ENCODE results near the gene TNS1. TPM values are rescaled to one million over a fixed set of nuclear protein-coding genes. Genes with fewer than 3 reads are reported as not detected.

Gene TNS1
- total RNA-seq, 1 experiment from 2014 or later, result 4.5 TPM

- ChIA-PET CTCF (interaction anchor here (1.1 kb wide), 1 partner anchor 18 kb away, joined by 3 read pairs; no protein-coding TSS in a partner anchor), POLR2A (no interaction called here)
- H3K9me3 Mint-ChIP-seq, result no peaks in the 10 kb centered on the region
- peaks cover 18% of the 10 kb centered on the region for H3K4me1 Mint-ChIP-seq
- DNase-seq (ENCODE audit: low spot score) (no peak), ATAC-seq (no peak)
- no peak overlapping the region for H3K27ac Mint-ChIP-seq
- no peak for TF ChIP-seq TEAD1 (CRISPR knock-in tag; IDR thresholded peaks at IDR 0.05)
- no peak for TF ChIP-seq KAT7 (CRISPR knock-in tag; IDR thresholded peaks at IDR 0.05; ENCODE audit: borderline replicate concordance)
- no peak for TF ChIP-seq GTF2I (CRISPR knock-in tag; conservative IDR thresholded peaks at IDR 0.05)
- no peak for TF ChIP-seq ESRRA (CRISPR knock-in tag; IDR thresholded peaks at IDR 0.05; ENCODE audit: borderline replicate concordance)
- no peak for TF ChIP-seq USF2 (CRISPR knock-in tag; IDR thresholded peaks at IDR 0.05)
- no peak for TF ChIP-seq ZNF423 (CRISPR knock-in tag; IDR thresholded peaks at IDR 0.05)
- no peak for TF ChIP-seq E2F5 (CRISPR knock-in tag; IDR thresholded peaks at IDR 0.05)
- TF ChIP-seq SOX15 (CRISPR knock-in tag; IDR thresholded peaks at IDR 0.05), result no peak
- TF ChIP-seq TEAD4 (CRISPR knock-in tag; IDR thresholded peaks at IDR 0.05), result no peak
- TF ChIP-seq USF1 (CRISPR knock-in tag; IDR thresholded peaks at IDR 0.05), result no peak
- TF ChIP-seq GRHL2 (CRISPR knock-in tag; IDR thresholded peaks at IDR 0.05; ENCODE audit: insufficient replicate concordance, severe bottlenecking), result no peak
- no peak for TF ChIP-seq FOXP1 (CRISPR knock-in tag; IDR thresholded peaks at IDR 0.05; ENCODE audit: borderline replicate concordance)
- no peak for TF ChIP-seq JUN (CRISPR knock-in tag; IDR thresholded peaks at IDR 0.05)
- TF ChIP-seq HMGXB4 (CRISPR knock-in tag; IDR thresholded peaks at IDR 0.05), result no peak
- H3K27me3 Mint-ChIP-seq (ENCODE audit: low read depth), result no peaks in the 10 kb centered on the region
- no peaks in the 10 kb centered on the region for H3K36me3 Mint-ChIP-seq
- no peak overlapping the region for H3K4me3 Mint-ChIP-seq
These were observed 33.2 kb downstream of the TNS1 start for GRCh38 chr2:217969588-217969987.

- DNase-seq (ENCODE audit: low spot score) (no peak), ATAC-seq (no peak)
- Mint-ChIP-seq H3K27ac (no peak overlapping the region), H3K4me1 (peaks cover 23% of the 10 kb centered on the region), H3K4me3 (no peak overlapping the region), H3K27me3 (ENCODE audit: low read depth) (no peaks in the 10 kb centered on the region), H3K36me3 (no peaks in the 10 kb centered on the region), H3K9me3 (no peaks in the 10 kb centered on the region)
- ChIA-PET CTCF (interaction anchor here (0.6 kb wide), 1 partner anchor 20 kb away, joined by 3 read pairs; no protein-coding TSS in a partner anchor), POLR2A (no interaction called here)
- TF ChIP-seq ATF6 (CRISPR knock-in tag; IDR thresholded peaks at IDR 0.05), result no peak
- TF ChIP-seq ZMAT4 (CRISPR knock-in tag; IDR thresholded peaks at IDR 0.05), result no peak
- no peak for TF ChIP-seq CDX4 (CRISPR knock-in tag; IDR thresholded peaks at IDR 0.05; ENCODE audit: borderline replicate concordance)
These were observed 34.8 kb downstream of the TNS1 start for GRCh38 chr2:217968023-217968422.

All from WTC11 (cell line).